HUES64 (cell line): ENCODE data around the gene NOL11.
A peak's percentile ranks its signal among the peaks of the same experiment; 100 is the strongest.
"Not testable (repeated sequence)": the region's sequence is repeated elsewhere in the genome, so short reads cannot be mapped to it uniquely, and the experiment has no call there.

Source experiments
- H3K27ac ChIP-seq: 2 replicates; pipeline ENCODE4 v1.7.0; 2013; ENCODE audit warnings: low read depth, low read length, inconsistent platforms
- H3K27me3 ChIP-seq: 2 replicates; pipeline ENCODE4 v1.6.1; 2013; ENCODE audit warnings: mild to moderate bottlenecking, low read length; ENCODE audit not compliant: insufficient read depth
- H3K36me3 ChIP-seq: 2 replicates; pipeline ENCODE4 v1.6.1; 2013; ENCODE audit warnings: mild to moderate bottlenecking, low read length; ENCODE audit not compliant: insufficient read depth
- H3K4me1 ChIP-seq: 2 replicates; pipeline ENCODE4 v1.6.1; 2013; ENCODE audit warnings: mild to moderate bottlenecking, low read length, moderate library complexity; ENCODE audit not compliant: insufficient read depth
- H3K4me3 ChIP-seq: 2 replicates; pipeline ENCODE4 v1.5.1; 2013; ENCODE audit warnings: mild to moderate bottlenecking, low read length, moderate library complexity
- H3K9ac ChIP-seq: 2 replicates; pipeline ENCODE4 v1.6.1; 2013; ENCODE audit warnings: mild to moderate bottlenecking, low read depth, low read length
- H3K9me3 ChIP-seq: 2 replicates; pipeline ENCODE4 v1.6.1; 2013; ENCODE audit warnings: low read depth, low read length; ENCODE audit not compliant: insufficient read depth
- WGBS: fragments of 150-250, 120-280 bp; methylation state at CpG from one replicate; pipeline ENCODE4 v1.1.7; 2013; ENCODE audit warnings: missing lambda C conversion rate; 5-methylcytosine and 5-hydroxymethylcytosine counted together

NOL11 gene

GRCh38 chr17:67754686-67755085 lies 37.0 kb downstream of the NOL11 start:
- H3K4me3 ChIP-seq, H3K9ac ChIP-seq, H3K27me3 ChIP-seq, H3K4me1 ChIP-seq, H3K27ac ChIP-seq: not testable (repeated sequence)
- Histone ChIP-seq H3K36me3 (peaks cover 19% of the 10 kb centered on the region), H3K9me3 (peaks cover 13% of the 10 kb centered on the region)
- WGBS, result 95% methylated on average over 8 of the region's 8 CpGs

GRCh38 chr17:67756766-67757165 lies 39.0 kb downstream of the NOL11 start:
- H3K36me3 ChIP-seq, H3K27ac ChIP-seq, H3K27me3 ChIP-seq, H3K9me3 ChIP-seq, H3K9ac ChIP-seq, H3K4me3 ChIP-seq, H3K4me1 ChIP-seq: not testable (repeated sequence)
- 94% methylated on average over 9 of the region's 9 CpGs for WGBS

- no peak overlapping the region for H3K9ac ChIP-seq
- WGBS, result 85% methylated on average over 11 of the region's 11 CpGs
Measured at GRCh38 chr17:67759355-67760171, 41.8 kb downstream of the NOL11 start.

GRCh38 chr17:67765623-67766022 lies 47.9 kb downstream of the NOL11 start:
- no peaks in the 10 kb centered on the region for H3K9me3 ChIP-seq
- no peaks in the 10 kb centered on the region for H3K36me3 ChIP-seq
- no peak overlapping the region for H3K4me3 ChIP-seq
- no peaks in the 10 kb centered on the region for H3K4me1 ChIP-seq
- no peak overlapping the region for H3K27ac ChIP-seq
- WGBS, result 88% methylated on average over 2 of the region's 2 CpGs
- H3K9ac ChIP-seq, result no peak overlapping the region
- H3K27me3 ChIP-seq, result no peaks in the 10 kb centered on the region

More at GRCh38 chr17:67759355-67760171, 41.8 kb downstream of the NOL11 start:
- no peaks in the 10 kb centered on the region for H3K9me3 ChIP-seq
- H3K27me3 ChIP-seq, result no peaks in the 10 kb centered on the region
- H3K27ac ChIP-seq, result peak overlapping the region; percentile 28; the same call in 1 of the 2 replicates
- H3K4me3 ChIP-seq, result no peak overlapping the region
- no peaks in the 10 kb centered on the region; the same call in 1 of the 2 replicates for H3K4me1 ChIP-seq
- H3K36me3 ChIP-seq, result peaks cover 3% of the 10 kb centered on the region

- no peaks in the 10 kb centered on the region for H3K4me1 ChIP-seq
- H3K27me3 ChIP-seq, result no peaks in the 10 kb centered on the region
- H3K9me3 ChIP-seq, result no peaks in the 10 kb centered on the region
- WGBS, result 96% methylated on average over 5 of the region's 5 CpGs
- no peak overlapping the region for H3K27ac ChIP-seq
- H3K4me3 ChIP-seq, result no peak overlapping the region
- H3K9ac ChIP-seq, result no peak overlapping the region
- no peaks in the 10 kb centered on the region for H3K36me3 ChIP-seq
Measured at GRCh38 chr17:67769231-67769630, 51.5 kb downstream of the NOL11 start.

- Histone ChIP-seq H3K27ac (no peak overlapping the region), H3K4me3 (no peak overlapping the region), H3K36me3 (no peaks in the 10 kb centered on the region), H3K9ac (no peak overlapping the region), H3K4me1 (no peaks in the 10 kb centered on the region), H3K27me3 (no peaks in the 10 kb centered on the region), H3K9me3 (no peaks in the 10 kb centered on the region)
- 98% methylated on average over 2 of the region's 3 CpGs for WGBS
Measured at GRCh38 chr17:67770539-67770938, 52.8 kb downstream of the NOL11 start.

GRCh38 chr17:67772679-67773078 lies 54.9 kb downstream of the NOL11 start:
- 96% methylated on average over 7 of the region's 7 CpGs for WGBS
- H3K27me3 ChIP-seq, result no peaks in the 10 kb centered on the region
- no peak overlapping the region for H3K9ac ChIP-seq
- no peak overlapping the region for H3K27ac ChIP-seq
- H3K36me3 ChIP-seq, result no peaks in the 10 kb centered on the region
- H3K4me3 ChIP-seq, result no peak overlapping the region
- no peaks in the 10 kb centered on the region for H3K4me1 ChIP-seq
- H3K9me3 ChIP-seq, result no peaks in the 10 kb centered on the region

- Histone ChIP-seq H3K36me3 (no peaks in the 10 kb centered on the region), H3K27ac (no peak overlapping the region), H3K9me3 (no peaks in the 10 kb centered on the region), H3K4me1 (no peaks in the 10 kb centered on the region), H3K27me3 (no peaks in the 10 kb centered on the region), H3K9ac (no peak overlapping the region), H3K4me3 (no peak overlapping the region)
- WGBS, result 90% methylated on average over 7 of the region's 7 CpGs
Measured at GRCh38 chr17:67773246-67773645, 55.5 kb downstream of the NOL11 start.

GRCh38 chr17:67779098-67779672 lies 61.4 kb downstream of the NOL11 start:
- no peak overlapping the region for H3K27ac ChIP-seq
- H3K27me3 ChIP-seq, result no peaks in the 10 kb centered on the region
- WGBS, result 49% methylated on average over 13 of the region's 13 CpGs
- H3K4me1 ChIP-seq, result no peaks in the 10 kb centered on the region
- no peak overlapping the region for H3K9ac ChIP-seq
- H3K4me3 ChIP-seq, result no peak overlapping the region
- H3K9me3 ChIP-seq, result no peaks in the 10 kb centered on the region
- H3K36me3 ChIP-seq, result no peaks in the 10 kb centered on the region

- H3K9me3 ChIP-seq, result no peaks in the 10 kb centered on the region
- H3K36me3 ChIP-seq, result no peaks in the 10 kb centered on the region
- WGBS, result 89% methylated on average over 10 of the region's 10 CpGs
- H3K9ac ChIP-seq, result no peak overlapping the region
- no peaks in the 10 kb centered on the region for H3K27me3 ChIP-seq
- H3K4me1 ChIP-seq, result no peaks in the 10 kb centered on the region
- no peak overlapping the region for H3K27ac ChIP-seq
- H3K4me3 ChIP-seq, result no peak overlapping the region
Measured at GRCh38 chr17:67784364-67785121, 66.8 kb downstream of the NOL11 start.

GRCh38 chr17:67785122-67785477 lies 67.4 kb downstream of the NOL11 start:
- H3K27ac ChIP-seq, result no peak overlapping the region
- 94% methylated on average over 3 of the region's 3 CpGs for WGBS
- H3K4me3 ChIP-seq, result no peak overlapping the region
- H3K9ac ChIP-seq, result no peak overlapping the region
- no peaks in the 10 kb centered on the region for H3K27me3 ChIP-seq
- no peaks in the 10 kb centered on the region for H3K36me3 ChIP-seq
- H3K4me1 ChIP-seq, result no peaks in the 10 kb centered on the region
- no peaks in the 10 kb centered on the region for H3K9me3 ChIP-seq
